ENCODE data around the gene EVX2.

EVX2 gene

DNA sequence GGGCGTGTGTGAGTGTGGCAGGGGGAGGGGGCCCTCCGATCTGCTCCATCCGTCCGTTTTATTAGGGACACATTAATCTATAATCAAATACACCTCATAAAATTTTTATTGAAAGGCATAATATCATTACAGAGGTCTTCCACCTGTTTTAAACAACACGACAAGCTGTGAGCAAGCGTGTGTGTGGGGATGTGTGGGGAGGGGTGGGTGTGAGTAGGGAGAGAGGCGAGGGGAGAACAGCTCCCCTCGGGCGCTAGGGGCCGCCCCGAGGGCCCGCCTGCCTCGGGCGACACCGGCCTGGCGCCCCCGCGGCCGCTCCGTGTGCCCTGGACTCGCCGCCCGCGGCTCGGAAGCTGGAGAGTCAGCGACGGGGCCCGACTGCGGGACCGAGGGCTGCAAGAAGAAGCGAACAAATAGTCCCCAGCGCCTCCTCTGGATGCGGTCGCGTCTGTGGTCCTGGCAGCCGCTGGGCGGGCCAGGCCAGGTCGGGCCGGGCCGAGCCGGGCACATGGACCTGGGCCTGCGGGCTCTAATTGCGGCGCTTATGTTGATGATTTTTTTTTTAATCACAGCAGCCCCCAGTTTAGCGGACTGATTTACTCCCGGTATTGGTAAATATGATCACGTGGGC, 38.4 kb upstream of the EVX2 start:
- DNase-seq = peak; percentile 91

- DNase-seq = no peak
Observed at GRCh38 chr2:176121190-176122051, 37.7 kb upstream of the EVX2 start.

- no peak for DNase-seq
Observed at GRCh38 chr2:176120364-176121189, 36.8 kb upstream of the EVX2 start.

DNA sequence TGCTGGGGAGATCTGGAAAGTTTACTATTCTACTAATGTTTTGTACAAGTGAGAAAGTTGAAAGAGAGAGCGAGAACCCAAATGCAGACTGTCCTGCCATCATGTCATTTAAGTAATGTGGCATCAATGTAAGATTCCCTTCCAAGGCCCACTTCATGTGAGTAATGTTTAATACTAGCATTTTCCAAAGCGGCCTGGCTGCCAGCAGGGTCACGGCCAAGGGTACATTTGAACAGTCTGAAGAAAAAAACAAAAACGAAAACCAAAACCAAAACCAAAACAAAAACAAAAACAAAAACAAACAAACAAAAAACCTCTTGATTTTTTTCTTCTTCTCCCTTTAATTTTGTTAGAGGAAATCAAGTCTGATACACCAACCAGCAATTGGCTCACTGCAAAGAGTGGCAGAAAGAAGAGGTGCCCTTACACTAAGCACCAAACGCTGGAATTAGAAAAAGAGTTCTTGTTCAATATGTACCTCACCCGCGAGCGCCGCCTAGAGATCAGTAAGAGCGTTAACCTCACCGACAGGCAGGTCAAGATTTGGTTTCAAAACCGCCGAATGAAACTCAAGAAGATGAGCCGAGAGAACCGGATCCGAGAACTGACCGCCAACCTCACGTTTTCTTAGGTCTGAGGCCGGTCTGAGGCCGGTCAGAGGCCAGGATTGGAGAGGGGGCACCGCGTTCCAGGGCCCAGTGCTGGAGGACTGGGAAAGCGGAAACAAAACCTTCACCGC, 35.0 kb upstream of the EVX2 start:
- DNase-seq = peak; percentile 85

GRCh38 chr2:176117823-176118371, 34.1 kb upstream of the EVX2 start:
- no peak for DNase-seq

DNA sequence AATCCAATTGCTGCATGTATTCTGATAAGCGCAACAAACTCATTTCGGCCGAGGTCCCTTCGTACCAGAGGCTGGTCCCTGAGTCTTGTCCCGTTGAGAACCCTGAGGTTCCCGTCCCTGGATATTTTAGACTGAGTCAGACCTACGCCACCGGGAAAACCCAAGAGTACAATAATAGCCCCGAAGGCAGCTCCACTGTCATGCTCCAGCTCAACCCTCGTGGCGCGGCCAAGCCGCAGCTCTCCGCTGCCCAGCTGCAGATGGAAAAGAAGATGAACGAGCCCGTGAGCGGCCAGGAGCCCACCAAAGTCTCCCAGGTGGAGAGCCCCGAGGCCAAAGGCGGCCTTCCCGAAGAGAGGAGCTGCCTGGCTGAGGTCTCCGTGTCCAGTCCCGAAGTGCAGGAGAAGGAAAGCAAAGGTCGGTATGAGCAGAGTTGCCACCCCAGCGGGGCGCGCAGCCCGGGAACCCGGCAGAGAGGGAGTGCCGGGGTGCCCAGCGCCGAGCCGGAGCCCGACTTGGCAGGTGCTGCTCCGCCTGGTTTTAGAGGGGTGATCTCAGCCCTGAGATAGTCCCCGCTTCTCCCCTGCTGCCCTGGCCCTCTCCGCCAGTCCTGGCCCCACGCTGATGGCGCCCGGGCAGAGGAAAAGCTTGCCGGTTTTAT, 33.5 kb upstream of the EVX2 start:
- no peak for DNase-seq

- peak; percentile 71 for DNase-seq
Observed at GRCh38 chr2:176115883-176116813, 32.4 kb upstream of the EVX2 start, which contains the start of gene HOXD10. Gene HOXD10 (plus strand): TSS chr2:176116778. CDS start chr2:176116834, 56 bp downstream.

- DNase-seq = no peak
Observed at GRCh38 chr2:176114930-176115625, 31.3 kb upstream of the EVX2 start.

DNA sequence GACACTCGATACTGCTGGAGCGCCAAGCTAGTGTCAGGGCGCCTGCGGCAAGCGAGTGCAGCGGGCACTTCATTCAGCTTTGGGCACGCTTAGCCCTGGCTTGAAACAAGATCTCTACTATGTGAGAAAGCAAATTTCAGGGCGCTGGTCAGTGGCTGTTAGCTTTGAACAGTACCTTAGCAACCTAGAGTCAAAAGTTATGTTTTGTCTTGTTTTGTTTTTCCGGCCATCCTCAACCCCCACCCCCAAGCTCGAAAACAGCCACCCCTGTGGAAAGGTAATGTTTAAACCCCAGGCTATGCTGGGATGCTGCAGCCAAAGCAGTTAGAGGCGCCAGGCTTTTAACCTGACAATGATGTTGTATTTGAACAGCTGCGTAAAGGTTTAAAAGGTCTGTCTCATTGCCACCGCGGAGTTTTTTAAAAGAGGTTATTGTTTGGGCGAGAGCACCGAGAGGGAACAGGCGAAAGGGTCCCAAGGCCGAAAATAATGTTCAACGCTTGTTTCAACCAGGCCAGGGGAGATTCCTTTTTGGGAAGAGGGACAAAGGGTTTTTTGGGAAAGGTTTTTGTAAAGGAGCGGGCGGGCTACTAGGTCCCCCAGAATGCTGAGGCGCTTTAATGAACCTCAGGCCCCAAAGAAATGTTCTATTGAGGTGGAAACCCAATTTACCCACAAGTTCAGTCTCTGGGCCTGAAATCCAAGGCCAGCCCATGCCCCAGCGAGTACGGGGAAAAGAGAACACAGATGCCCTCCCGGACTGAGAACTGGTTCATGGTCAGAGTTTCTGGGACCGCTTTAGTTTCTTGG, 30.6 kb upstream of the EVX2 start:
- peak; percentile 88 for DNase-seq

GRCh38 chr2:176112375-176113302, 28.9 kb upstream of the EVX2 start:
- no peak for DNase-seq

DNA sequence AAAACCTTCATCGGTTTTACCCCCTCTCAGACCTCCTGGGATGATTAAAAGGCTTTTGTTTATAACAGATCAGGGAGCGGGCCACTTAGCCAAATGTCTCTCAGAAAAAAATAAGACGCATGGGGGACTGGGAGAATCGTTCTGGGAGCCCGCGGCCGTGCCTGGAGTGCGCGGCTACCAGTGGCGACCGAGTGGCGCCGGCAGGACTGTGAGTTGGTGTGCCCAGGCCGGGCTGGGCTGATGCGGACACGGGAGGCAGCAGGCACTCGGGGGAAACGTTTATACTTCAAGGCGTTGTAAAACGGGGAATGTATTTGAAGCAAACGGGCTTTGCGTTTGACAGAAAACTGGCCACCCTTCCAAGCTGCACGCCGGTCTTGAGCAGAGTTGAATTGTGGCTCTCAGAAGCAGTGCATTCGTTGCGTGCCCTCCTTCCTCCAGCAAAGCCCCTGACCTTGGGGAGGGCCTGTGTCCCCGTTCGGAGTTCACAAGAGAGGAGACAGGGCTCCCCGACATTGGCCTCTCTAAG, 28.1 kb upstream of the EVX2 start:
- no peak for DNase-seq

DNA sequence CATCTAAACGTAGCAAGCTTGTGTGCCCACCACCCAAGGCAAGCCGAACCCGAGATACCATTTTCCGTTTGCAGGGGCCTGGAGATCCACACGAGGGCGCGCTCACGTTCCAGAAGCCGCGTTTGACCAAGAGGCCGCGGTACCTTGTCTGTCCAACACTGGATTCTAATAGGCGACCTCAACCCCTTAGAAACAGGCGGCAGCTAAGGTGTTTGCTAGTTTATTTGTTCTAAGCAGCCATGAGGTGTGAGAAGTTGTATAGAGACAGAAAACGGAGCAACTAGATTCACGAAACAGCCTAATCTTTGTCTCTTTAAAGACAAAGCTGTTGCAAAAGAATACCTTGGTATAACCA, 27.5 kb upstream of the EVX2 start:
- DNase-seq = peak; percentile 84

- DNase-seq = no peak
Observed at GRCh38 chr2:176110415-176111308, 26.9 kb upstream of the EVX2 start.

- DNase-seq = no peak
Observed at GRCh38 chr2:176109946-176110345, 26.2 kb upstream of the EVX2 start.

- DNase-seq = no peak
Observed at GRCh38 chr2:176109192-176109901, 25.6 kb upstream of the EVX2 start.

GRCh38 chr2:176107731-176108181, 24.0 kb upstream of the EVX2 start:
- no peak for DNase-seq
